GM12878 (cell line): ENCODE measurements around the gene KBTBD2. TPM values are rescaled to one million over a fixed set of nuclear protein-coding genes. Genes with fewer than 3 reads are reported as not detected.

Source experiments
- ATAC-seq: fragments of 200-7000 bp; cut with Tn5 transposase; 3 replicates; pipeline ENCODE4 v1.9.1; 2020; ENCODE audit warnings: mild to moderate bottlenecking, moderate library complexity
- BruUV-seq: library from RNA; stranded (reverse); fragments of 400-500 nt; replicated peaks from 2 replicates; lab custom pipeline; 2021; lab: Mats Ljungman, UMichigan
- CTCF ChIA-PET: fragments of 300-600 bp; sonication (Branson Sonifier 250); formaldehyde crosslinking; extraction: SDS; loops from one replicate; lab custom pipeline; 2021; ENCODE audit warnings: inconsistent platforms; lab: Yijun Ruan, JAX
- POLR2A ChIA-PET: fragments of 350-600 bp; formaldehyde crosslinking; extraction: SDS; loops from one replicate; lab custom pipeline; 2021; ENCODE audit warnings: inconsistent platforms; lab: Charles Lee
- RAD21 ChIA-PET: fragments of 300-600 bp; sonication (Branson Sonifier 250); formaldehyde crosslinking; loops from one replicate; lab custom pipeline; 2023; ENCODE audit warnings: antibody characterized with exemption; ENCODE audit not compliant: unreplicated experiment; lab: Charles Lee
- SMC1A ChIA-PET: fragments of 300-600 bp; sonication (Branson Sonifier 250); formaldehyde crosslinking; loops from one replicate; lab custom pipeline; 2023; ENCODE audit not compliant: unreplicated experiment, uncharacterized antibody; lab: Charles Lee
- DNase-seq: peaks from one replicate; pipeline ENCODE4 v3.0.0-alpha.2; 2011; ENCODE audit warnings: low read depth, low spot score
- FAIRE-seq: peaks from 3 replicates; lab custom pipeline; 2011; peaks lifted over from hg19 to GRCh38; lab: Jason Lieb, UNC
- H2AFZ ChIP-seq: 2 replicates; pipeline ENCODE4 v1.6.0; 2011; ENCODE audit warnings: low read depth, low read length, control low read depth; ENCODE audit not compliant: control insufficient read depth
- H3K27ac ChIP-seq: 2 replicates; pipeline ENCODE4 v1.5.1; 2011; ENCODE audit warnings: control low read depth; ENCODE audit not compliant: control insufficient read depth, insufficient read depth
- H3K27me3 ChIP-seq, 2 experiments: replicated peaks in 1 of 2; 2 replicates each; pipeline versions ENCODE4 v1.6.0 to v1.6.1; 2011; ENCODE audit warnings: low read length in 1 of 2; ENCODE audit not compliant: control insufficient read depth in 2 of 2, insufficient read depth in 2 of 2
- H3K36me3 ChIP-seq, 2 experiments: 2 replicates each; pipeline ENCODE4 v1.5.1; 2011; ENCODE audit warnings: low read length in 1 of 2; ENCODE audit not compliant: control insufficient read depth in 2 of 2, insufficient read depth in 2 of 2
- H3K4me1 ChIP-seq: 2 replicates; pipeline ENCODE4 v1.6.1; 2011; ENCODE audit warnings: mild to moderate bottlenecking, low read length, moderate library complexity, mixed read lengths; ENCODE audit not compliant: control insufficient read depth, insufficient read depth
- H3K4me2 ChIP-seq: 2 replicates; pipeline ENCODE4 v1.6.0; 2011; ENCODE audit warnings: control low read depth; ENCODE audit not compliant: control insufficient read depth, insufficient read depth
- H3K4me3 ChIP-seq: fragments of 200-600 bp; sonication (generic); 2 replicates; pipeline ENCODE4 v1.5.1; 2016
- H3K79me2 ChIP-seq: 2 replicates; pipeline ENCODE4 v1.6.0; 2011; ENCODE audit warnings: low read length; ENCODE audit not compliant: control insufficient read depth, insufficient read depth
- H3K9ac ChIP-seq: 2 replicates; pipeline ENCODE4 v1.8.0; 2011; ENCODE audit warnings: low read length, control low read depth, mixed read lengths; ENCODE audit not compliant: control insufficient read depth, insufficient read depth
- H3K9me3 ChIP-seq: replicated peaks from 3 replicates; pipeline ENCODE4 v1.5.1; 2011; ENCODE audit warnings: mild to moderate bottlenecking, low read length; ENCODE audit not compliant: control insufficient read depth, insufficient read depth
- H4K20me1 ChIP-seq: 2 replicates; pipeline ENCODE4 v1.6.0; 2011; ENCODE audit not compliant: control insufficient read depth, insufficient read depth
- BACH1 ChIP-seq: fragments of 450-650 bp; IDR thresholded peaks from 2 replicates; pipeline ENCODE4 v1.6.1; 2017; ENCODE audit warnings: mild to moderate bottlenecking, borderline replicate concordance
- MTA2 ChIP-seq: fragments of 450-650 bp; IDR thresholded peaks from 2 replicates; pipeline ENCODE4 v1.6.1; 2016; ENCODE audit warnings: low read depth, mild to moderate bottlenecking, moderate library complexity
- MYC ChIP-seq: IDR thresholded peaks from 2 replicates; pipeline ENCODE4 v1.6.1; 2011; ENCODE audit warnings: mild to moderate bottlenecking, low read length, moderate library complexity, inconsistent platforms; ENCODE audit not compliant: insufficient read depth, insufficient replicate concordance, insufficient read length, severe bottlenecking
- PKNOX1 ChIP-seq: fragments of 450-650 bp; IDR thresholded peaks from 2 replicates; pipeline ENCODE4 v1.6.1; 2016; ENCODE audit warnings: mild to moderate bottlenecking
- POLR2AphosphoS5 ChIP-seq: IDR thresholded peaks from 2 replicates; pipeline ENCODE4 v1.6.1; 2011; ENCODE audit warnings: mild to moderate bottlenecking, low read length, inconsistent platforms
- RAD51 ChIP-seq: fragments of 450-650 bp; IDR thresholded peaks from 2 replicates; pipeline ENCODE4 v1.6.1; 2016; ENCODE audit warnings: moderate library complexity, mild to moderate bottlenecking, inconsistent platforms
- YBX1 ChIP-seq: fragments of 450-650 bp; IDR thresholded peaks from 2 replicates; pipeline ENCODE4 v1.6.1; 2016; ENCODE audit warnings: antibody characterized with exemption
- ZNF24 ChIP-seq: fragments of 450-650 bp; IDR thresholded peaks from 2 replicates; pipeline ENCODE4 v1.6.1; 2017; ENCODE audit warnings: antibody characterized with exemption, mild to moderate bottlenecking
- ZNF274 ChIP-seq: IDR thresholded peaks from one replicate; pipeline ENCODE4 v1.8.0; 2011; ENCODE audit not compliant: insufficient read length, insufficient read depth
- WGBS: methylation state at CpG from one replicate; pipeline ENCODE4 v1.1.6; 2016; ENCODE audit warnings: low lambda C conversion rate; ENCODE audit not compliant: insufficient replicate concordance, insufficient coverage; ENCODE audit errors: missing lambda C conversion rate; 5-methylcytosine and 5-hydroxymethylcytosine counted together
- in situ Hi-C: fragments of 300-500 bp; cut with MboI; formaldehyde crosslinking; loops from 9 replicates; pipeline ENCODE4 v1.14.3; 2018; ENCODE audit warnings: mixed read lengths
- intact Hi-C: fragments of 100-400 bp; cut with micrococcal nuclease; formaldehyde crosslinking; loops from one replicate; pipeline ENCODE4 v1.14.2; 2022; ENCODE audit not compliant: unreplicated experiment
- polyA plus RNA-seq, 11 experiments: library from polyadenylated mRNA; depleted of rRNA in 4 of 11; unstranded in 6 of 11; stranded (reverse) in 5 of 11; fragments of >200 nt; fragmentation: Nextera tagmentation in 4 of 11; fragmentation: Illumina TruSeq in 1 of 11; extraction: Ambion mirVana in 4 of 11; extraction: Trizol in 1 of 11; gene quantifications; 1 replicate in 1 of 11; 2 replicates in 10 of 11; pipeline versions ENCODE4 v1.2.1 to v1.2.3, GENCODE V29; 2011 to 2016; ENCODE audit warnings: inconsistent platforms in 2 of 11, missing spikeins in 2 of 11, low read depth in 1 of 11
- total RNA-seq, 4 experiments: library from RNA; depleted of rRNA in 3 of 4; stranded (reverse); fragments of >200 nt in 3 of 4; fragmentation: Illumina TruSeq in 1 of 4; extraction: Trizol in 1 of 4; gene quantifications; 2 replicates each; pipeline versions ENCODE4 v1.2.1 to v1.2.3, GENCODE V29; 2013 to 2021
- TF ChIP-seq, protein P1 (sequence below): fragments of 450-650 bp; IDR thresholded peaks from 2 replicates; pipeline ENCODE4 v1.6.1; 2018; ENCODE audit warnings: borderline replicate concordance, mild to moderate bottlenecking; ENCODE audit not compliant: partially characterized antibody
- TF ChIP-seq, protein P2 (sequence below): fragments of 450-650 bp; IDR thresholded peaks from 2 replicates; pipeline ENCODE4 v1.6.1; 2017; ENCODE audit warnings: mild to moderate bottlenecking, moderate library complexity
- TF ChIP-seq, protein P3 (sequence below): IDR thresholded peaks from 2 replicates; pipeline ENCODE4 v1.6.1; 2012; ENCODE audit warnings: mild to moderate bottlenecking, low read depth, low read length

The KBTBD2 gene
- total and polyA plus RNA-seq, 10 of the 15 experiments (the other 5 are each of a cell fraction or from before 2014, with no cell fraction given), result 8.1 to 22.3 (median 16.2) TPM

DNA sequence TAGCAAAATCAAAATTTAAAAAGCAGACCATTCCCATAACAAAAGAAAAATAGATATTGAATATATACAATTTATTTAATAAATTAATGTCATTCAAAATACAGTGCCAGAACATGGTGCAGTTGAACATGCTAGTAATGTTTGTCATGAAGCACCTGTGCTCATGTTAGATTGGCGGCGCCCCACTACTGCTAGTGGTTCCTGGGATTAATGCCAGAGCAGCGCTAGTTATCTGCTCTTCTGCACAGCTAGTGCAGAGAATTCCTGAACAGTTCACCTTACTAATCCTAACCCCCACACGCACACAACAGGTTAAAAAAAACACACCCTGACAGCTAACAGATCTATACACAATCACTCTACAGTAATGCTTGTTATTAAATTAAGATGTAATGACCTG lies 23.4 kb downstream of the KBTBD2 start:
- Histone ChIP-seq H3K9ac (no peak overlapping the region), H3K79me2 (no peaks in the 10 kb centered on the region), H3K4me1 (peaks cover 7% of the 10 kb centered on the region; the same call in 1 of the 2 replicates), H3K27me3 (no peaks in the 10 kb centered on the region), H4K20me1 (no peaks in the 10 kb centered on the region), H3K9me3 (peaks cover 1% of the 10 kb centered on the region; the same call in 2 of the 3 replicates), H3K27ac (no peak overlapping the region), H3K4me2 (no peak overlapping the region), H3K36me3 (peaks cover 6 to 29% of the 10 kb centered on the region in 2 experiments), H2AFZ (no peak overlapping the region), H3K4me3 (no peak overlapping the region)
- intact Hi-C loops (no loop called here), in situ Hi-C loops (no loop called here)
- CTCF ChIA-PET, result interaction anchor here (0.9 to 2.6 kb wide), 4 partner anchors 9 to 240 kb away, joined by 3 to 18 read pairs (median 4); no protein-coding TSS in a partner anchor
- 100% methylated on average over 4 of the region's 4 CpGs for WGBS
- SMC1A ChIA-PET, result interaction anchor here (0.8 to 1.1 kb wide), 2 partner anchors 8 to 322 kb away, joined by 3 read pairs; no protein-coding TSS in a partner anchor
- ATAC-seq (no peak), DNase-seq (no peak), FAIRE-seq (no peak)
- BruUV-seq, result no TSS peak
- RAD21 ChIA-PET, result interaction anchor here (1.0 kb wide), 1 partner anchor 240 kb away, joined by 4 read pairs; no protein-coding TSS in a partner anchor
- POLR2A ChIA-PET, result interaction anchor here (0.6 kb wide), 1 partner anchor 298 kb away, joined by 3 read pairs; no protein-coding TSS in a partner anchor
- TF ChIP-seq RAD51 (no peak), BACH1 (no peak), ZNF24 (no peak), MYC (no peak), YBX1 (no peak), MTA2 (no peak), ZNF274 (no peak), POLR2AphosphoS5 (no peak), PKNOX1 (no peak)
- TF ChIP-seq, protein P1, sequence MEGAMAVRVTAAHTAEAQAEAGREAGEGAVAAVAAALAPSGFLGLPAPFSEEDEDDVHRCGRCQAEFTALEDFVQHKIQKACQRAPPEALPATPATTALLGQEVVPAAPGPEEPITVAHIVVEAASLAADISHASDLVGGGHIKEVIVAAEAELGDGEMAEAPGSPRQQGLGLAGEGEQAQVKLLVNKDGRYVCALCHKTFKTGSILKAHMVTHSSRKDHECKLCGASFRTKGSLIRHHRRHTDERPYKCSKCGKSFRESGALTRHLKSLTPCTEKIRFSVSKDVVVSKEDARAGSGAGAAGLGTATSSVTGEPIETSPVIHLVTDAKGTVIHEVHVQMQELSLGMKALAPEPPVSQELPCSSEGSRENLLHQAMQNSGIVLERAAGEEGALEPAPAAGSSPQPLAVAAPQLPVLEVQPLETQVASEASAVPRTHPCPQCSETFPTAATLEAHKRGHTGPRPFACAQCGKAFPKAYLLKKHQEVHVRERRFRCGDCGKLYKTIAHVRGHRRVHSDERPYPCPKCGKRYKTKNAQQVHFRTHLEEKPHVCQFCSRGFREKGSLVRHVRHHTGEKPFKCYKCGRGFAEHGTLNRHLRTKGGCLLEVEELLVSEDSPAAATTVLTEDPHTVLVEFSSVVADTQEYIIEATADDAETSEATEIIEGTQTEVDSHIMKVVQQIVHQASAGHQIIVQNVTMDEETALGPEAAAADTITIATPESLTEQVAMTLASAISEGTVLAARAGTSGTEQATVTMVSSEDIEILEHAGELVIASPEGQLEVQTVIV, result no peak
- TF ChIP-seq, protein P2, sequence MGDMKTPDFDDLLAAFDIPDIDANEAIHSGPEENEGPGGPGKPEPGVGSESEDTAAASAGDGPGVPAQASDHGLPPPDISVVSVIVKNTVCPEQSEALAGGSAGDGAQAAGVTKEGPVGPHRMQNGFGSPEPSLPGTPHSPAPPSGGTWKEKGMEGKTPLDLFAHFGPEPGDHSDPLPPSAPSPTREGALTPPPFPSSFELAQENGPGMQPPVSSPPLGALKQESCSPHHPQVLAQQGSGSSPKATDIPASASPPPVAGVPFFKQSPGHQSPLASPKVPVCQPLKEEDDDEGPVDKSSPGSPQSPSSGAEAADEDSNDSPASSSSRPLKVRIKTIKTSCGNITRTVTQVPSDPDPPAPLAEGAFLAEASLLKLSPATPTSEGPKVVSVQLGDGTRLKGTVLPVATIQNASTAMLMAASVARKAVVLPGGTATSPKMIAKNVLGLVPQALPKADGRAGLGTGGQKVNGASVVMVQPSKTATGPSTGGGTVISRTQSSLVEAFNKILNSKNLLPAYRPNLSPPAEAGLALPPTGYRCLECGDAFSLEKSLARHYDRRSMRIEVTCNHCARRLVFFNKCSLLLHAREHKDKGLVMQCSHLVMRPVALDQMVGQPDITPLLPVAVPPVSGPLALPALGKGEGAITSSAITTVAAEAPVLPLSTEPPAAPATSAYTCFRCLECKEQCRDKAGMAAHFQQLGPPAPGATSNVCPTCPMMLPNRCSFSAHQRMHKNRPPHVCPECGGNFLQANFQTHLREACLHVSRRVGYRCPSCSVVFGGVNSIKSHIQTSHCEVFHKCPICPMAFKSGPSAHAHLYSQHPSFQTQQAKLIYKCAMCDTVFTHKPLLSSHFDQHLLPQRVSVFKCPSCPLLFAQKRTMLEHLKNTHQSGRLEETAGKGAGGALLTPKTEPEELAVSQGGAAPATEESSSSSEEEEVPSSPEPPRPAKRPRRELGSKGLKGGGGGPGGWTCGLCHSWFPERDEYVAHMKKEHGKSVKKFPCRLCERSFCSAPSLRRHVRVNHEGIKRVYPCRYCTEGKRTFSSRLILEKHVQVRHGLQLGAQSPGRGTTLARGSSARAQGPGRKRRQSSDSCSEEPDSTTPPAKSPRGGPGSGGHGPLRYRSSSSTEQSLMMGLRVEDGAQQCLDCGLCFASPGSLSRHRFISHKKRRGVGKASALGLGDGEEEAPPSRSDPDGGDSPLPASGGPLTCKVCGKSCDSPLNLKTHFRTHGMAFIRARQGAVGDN, result no peak
- TF ChIP-seq, protein P3, sequence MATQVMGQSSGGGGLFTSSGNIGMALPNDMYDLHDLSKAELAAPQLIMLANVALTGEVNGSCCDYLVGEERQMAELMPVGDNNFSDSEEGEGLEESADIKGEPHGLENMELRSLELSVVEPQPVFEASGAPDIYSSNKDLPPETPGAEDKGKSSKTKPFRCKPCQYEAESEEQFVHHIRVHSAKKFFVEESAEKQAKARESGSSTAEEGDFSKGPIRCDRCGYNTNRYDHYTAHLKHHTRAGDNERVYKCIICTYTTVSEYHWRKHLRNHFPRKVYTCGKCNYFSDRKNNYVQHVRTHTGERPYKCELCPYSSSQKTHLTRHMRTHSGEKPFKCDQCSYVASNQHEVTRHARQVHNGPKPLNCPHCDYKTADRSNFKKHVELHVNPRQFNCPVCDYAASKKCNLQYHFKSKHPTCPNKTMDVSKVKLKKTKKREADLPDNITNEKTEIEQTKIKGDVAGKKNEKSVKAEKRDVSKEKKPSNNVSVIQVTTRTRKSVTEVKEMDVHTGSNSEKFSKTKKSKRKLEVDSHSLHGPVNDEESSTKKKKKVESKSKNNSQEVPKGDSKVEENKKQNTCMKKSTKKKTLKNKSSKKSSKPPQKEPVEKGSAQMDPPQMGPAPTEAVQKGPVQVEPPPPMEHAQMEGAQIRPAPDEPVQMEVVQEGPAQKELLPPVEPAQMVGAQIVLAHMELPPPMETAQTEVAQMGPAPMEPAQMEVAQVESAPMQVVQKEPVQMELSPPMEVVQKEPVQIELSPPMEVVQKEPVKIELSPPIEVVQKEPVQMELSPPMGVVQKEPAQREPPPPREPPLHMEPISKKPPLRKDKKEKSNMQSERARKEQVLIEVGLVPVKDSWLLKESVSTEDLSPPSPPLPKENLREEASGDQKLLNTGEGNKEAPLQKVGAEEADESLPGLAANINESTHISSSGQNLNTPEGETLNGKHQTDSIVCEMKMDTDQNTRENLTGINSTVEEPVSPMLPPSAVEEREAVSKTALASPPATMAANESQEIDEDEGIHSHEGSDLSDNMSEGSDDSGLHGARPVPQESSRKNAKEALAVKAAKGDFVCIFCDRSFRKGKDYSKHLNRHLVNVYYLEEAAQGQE, result no peak
